Activated CD4-positive, CD25-positive, alpha-beta regulatory T cell treated with anti-CD3 and anti-CD28 coated beads, Interleukin-2, amount 50 U/mL, for 72 hours (primary cell): Measurements from ENCODE around the gene AMACR.
"Not testable (repeated sequence)": the region's sequence is repeated elsewhere in the genome, so short reads cannot be mapped to it uniquely, and the experiment has no call there.

ENCODE experiments used
- DNase-seq: peaks from one replicate; pipeline ENCODE4 v3.0.0; 2021

AMACR gene

DNA sequence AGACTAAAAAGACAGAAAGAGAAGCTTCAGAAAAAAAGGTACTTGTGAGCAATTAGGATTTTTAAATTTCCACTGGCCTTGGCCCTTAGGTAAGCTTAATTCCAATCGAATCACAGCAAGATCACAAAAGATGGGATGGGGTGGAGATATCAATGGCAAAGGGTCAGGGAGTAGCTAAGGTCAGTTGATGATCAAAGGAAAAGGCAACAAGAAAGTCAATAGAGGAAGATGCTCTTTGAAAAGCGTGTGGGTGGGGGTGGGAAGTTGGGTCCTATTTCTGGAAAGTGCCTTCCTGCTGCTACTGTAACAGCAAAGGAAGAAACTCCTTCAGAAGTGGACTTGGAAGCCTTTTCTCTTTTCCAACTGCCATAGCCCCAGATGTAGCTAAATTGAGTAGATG, 27.9 kb upstream of the AMACR start:
- no peak for DNase-seq

DNA sequence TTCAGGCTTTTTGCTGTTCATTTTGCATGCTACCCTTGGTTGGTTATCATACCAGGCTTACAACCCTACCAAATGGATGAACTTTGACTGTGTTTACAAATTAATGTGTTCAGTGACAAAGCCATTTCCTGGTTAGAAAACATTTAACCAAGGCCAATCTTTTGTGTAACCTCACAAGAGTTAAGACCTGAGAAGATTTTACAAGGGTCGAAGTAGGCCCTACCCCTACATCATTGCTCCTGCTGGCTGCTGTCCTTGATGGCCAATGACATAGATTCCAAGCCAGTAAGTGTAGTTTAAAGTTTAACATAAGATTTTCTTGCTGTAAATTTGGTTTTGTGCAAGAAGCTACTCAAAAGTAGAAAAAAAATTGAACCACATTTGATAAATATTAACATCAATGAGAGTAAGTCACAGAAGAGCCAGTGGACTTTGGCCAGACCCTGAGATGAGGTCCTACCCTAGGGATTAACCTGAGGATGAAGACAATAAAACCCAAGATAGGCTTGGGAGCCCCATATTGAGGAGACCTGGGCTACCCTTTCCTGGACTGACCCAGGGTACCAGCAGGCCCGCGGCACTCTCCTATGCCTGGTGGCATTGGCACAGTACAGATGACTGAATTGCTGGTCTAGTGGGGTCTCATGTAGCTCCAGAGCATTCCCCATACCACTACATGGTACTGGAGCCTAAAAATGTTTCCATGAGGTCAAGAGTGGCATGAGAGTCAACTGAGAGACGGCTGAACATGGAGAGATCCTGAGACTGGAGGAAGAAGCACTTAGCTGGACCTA, 26.9 kb upstream of the AMACR start:
- no peak for DNase-seq

DNA sequence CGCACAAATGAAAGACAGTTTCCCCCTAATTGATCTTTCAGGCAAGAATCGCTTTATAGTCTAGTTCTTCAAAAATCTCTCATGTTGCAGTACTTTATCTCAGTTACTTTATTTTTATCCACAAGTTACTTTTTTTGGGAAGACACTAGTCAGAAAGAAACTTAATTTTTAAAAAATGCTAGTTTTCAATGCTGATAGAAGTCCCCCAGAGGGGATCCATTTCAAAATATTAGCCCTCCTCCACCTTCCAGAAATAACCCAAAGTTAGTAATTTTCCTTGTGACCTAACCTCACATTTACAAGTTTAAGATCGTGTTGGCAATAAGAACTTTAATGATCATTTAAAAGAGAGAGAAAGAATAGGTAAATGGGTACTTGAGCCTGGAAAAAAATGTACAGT, 24.1 kb upstream of the AMACR start:
- DNase-seq = no peak

DNA sequence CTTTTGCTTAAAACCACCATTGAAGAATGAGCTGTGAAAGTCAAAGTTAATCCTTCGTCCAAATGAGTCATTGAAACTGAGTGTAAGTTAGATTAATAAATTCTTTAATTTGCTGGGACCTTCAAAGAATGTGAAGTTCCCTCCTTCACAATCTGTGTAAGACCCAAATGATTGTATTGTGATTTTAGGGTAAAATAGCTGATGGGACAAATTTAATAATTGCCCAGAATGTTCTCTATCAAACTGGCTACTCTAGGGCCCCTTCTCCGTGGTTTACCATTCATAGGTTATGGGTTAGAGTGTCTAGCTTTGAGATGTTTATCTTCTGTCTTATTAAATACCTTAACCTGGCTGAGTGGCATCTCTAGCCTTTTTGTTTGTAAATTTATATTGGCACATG, 23.3 kb upstream of the AMACR start:
- no peak for DNase-seq

DNA sequence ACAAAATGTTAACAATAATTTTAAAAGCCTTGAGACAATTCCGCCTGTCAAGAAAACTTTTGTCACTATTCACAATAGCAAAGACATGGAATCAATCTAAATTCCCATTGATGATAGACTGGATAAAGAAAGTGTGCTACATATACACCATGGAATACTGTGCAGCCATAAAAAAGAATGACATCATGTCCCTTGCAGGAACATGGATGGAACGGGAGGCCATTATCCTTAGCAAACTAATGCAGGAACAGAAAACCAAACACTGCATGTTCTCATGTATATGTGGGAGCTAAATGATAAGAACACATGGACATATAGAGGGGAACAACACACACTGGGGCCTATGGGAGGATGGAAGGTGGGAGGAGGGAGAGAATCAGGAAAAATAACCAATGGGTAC, 22.7 kb upstream of the AMACR start:
- DNase-seq = not testable (repeated sequence)

DNA sequence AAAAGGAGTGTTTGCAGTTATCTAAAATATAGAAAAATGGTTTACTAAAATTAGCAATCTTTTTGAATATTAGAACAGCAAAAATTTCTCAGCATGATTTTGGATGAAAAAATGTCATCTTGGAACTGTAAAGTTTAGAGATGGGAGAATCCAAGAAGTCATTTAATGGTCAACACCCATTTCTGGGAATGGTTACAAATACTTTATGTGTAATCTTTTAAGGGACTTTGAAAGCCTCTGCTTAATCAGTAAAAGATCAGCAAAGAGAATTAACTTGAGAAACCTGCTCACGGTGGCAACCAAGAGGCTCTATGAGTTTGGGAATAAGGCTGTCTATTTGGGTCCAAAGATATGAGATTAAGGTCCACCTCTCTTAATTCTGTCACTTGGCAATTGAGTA, 22.2 kb upstream of the AMACR start:
- no peak for DNase-seq

DNA sequence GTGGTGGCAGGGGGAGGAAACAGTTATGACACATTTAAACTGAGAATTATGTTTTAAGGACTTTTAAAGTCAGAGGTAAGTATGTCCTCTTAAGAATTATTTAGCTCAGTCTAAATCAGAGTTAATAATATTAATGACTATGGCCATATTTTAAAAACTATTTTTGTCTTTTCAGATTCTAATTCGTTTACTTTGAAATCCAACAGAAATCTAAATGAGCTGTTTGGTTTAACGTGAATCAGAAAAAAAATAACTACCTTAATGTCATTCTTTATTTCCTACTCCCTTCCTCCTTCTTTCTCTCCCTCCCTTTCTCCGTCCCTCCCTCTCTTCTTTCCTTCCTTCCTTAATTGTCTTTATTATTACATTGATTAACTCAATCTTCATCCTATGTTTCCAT, 20.5 kb upstream of the AMACR start:
- DNase-seq = no peak

DNA sequence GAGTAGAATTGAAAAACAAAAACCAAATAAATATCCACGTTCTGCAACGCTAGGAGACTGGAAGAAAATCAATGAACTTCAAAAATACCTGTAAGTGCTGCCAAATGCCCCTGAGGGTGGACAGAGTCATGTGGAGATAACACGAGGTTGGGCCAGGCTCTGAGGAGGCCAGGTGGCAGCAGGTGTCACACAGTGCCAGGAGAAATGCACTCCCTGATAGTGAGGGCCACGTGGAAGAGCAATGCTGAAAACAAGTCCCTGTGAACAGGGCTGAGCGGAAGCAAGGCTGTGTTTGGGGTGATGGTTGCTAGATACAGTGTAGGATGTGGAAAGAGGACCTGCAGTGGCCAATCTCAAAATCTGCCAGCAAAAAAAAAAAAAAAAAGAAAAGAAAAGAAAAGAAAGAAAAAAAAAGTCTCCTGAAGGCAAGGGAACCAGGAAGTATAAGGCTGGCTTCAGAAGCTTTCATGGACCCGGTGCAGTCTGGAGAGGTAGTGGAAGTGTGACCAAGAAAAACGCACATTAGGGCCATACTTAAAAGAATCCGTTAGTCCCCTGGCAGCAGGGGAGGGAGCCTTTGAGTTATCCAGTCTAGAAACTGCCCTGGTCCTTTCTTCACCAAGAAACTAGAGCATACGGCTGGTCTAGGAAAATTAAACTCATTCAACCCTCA, 18.4 kb upstream of the AMACR start:
- no peak for DNase-seq

DNA sequence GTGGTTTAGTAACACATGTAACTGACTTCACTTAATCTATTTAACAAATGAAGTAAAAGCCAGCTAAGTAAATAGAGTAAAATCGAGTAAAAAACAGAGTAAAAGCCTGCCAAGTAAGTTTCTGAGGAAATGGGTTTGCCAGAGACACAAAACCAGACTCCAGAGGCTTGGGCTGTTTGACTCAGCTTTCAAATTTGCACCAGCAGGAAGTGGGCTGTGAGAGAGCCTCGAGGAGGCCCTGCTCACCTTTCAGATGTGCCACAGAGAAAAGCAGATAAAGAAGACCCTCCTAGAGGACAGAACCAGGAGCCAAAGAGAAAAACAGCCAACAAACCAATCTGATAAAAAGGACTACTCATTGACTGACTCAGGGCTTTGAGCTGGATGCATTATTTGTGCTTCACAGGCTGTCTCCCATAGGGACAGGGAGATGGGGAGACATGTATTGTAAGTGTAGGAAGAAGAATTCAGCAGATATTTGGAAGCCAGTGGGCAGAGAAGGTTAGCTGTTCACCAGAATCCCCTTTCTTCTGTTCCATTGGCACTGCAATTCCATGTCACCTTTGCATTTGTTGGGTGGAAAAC, 14.4 kb upstream of the AMACR start:
- no peak for DNase-seq

DNA sequence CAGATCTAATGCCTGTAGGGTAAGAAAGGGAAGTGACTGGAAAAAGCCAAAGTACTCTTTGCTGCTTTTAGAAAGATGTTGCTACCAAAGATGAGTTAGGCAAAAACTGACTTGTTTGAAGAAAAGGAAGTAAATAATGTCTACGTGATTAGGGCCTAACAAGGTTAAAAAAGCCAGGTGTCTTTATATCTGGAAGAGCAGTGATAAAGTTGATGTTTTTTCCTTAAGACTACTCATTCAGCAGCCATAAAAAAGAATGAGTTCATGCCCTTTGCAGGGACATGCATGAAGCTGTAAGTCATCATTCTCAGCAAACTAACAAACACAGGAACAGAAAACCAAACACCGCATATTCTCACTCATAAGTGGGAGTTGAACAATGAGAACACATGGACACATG, 13.5 kb upstream of the AMACR start:
- DNase-seq = no peak

DNA sequence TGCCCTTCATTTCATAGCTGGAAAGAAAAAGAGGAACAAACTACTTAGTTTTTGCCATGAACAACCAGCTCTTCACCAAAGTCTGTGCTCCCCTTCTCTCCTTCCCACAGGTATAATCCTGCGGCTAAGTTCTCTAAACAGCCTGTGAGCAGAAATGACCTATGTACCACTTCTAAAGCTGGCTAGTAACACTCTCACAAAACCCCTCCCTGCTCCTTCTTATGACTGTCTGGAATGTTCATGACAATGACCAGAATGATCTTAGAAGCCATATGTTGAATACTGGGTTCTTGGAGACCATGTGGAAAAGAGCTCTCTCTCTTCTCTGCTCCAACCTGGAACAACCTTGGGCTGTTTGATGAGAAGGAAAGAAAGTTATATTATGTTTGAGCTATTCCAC, 12.9 kb upstream of the AMACR start:
- no peak for DNase-seq

DNA sequence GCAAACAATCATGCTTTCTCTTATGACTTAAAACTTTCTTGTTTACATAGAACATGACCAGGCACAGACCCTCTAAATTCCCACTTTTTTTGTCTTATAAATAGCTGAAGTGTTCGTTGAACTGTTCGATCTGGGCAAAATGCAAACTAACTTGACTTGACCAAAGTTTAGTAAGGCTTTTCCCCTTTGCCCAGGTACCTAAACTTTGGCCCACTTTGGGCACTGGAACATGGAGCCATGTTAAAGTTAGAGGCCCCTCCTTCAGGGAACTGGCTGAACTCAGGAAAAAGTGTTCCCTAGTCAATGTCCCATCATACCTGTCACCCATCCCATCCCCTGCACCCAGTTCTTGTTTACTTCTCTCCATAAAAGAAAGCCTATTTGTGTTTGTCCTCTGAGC, 9.4 kb upstream of the AMACR start:
- DNase-seq = no peak

DNA sequence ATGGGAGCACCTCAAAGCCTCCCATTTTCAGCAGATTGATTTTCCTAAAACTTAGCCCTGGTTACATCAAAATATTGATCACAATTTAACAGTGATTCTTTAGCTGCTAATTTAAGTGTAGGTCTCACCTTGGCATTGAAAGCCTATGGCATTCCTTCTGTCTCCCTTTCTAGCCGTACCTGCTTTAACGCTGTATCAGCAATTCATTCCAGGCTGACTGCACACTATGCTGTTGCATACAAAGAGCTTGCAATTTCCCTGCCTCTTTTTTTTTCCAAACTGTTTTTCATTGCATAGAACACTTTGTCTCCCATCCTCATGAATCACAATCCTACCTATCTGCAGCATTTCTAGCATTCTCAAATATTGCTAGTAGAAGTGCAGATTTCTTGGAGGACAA, 8.9 kb upstream of the AMACR start:
- no peak for DNase-seq

DNA sequence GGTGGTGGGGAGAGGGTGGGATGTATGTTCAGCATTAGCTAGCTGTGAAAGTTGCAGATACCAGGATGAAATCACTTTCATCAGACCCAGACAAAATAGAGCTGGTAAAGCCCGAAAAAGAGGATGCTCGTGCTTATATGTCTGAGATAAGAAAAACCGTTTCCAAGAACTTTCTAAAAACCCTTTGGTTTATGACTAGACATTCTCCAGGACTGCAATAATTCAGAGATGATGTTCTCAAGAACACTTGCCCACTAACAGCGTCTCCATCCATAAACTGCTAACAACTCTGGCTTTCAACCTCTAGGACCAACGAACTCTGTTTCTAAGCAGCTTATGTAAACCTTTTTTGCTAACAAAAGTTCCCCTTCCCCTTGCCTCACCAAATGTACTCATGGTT, 8.4 kb upstream of the AMACR start:
- no peak for DNase-seq

DNA sequence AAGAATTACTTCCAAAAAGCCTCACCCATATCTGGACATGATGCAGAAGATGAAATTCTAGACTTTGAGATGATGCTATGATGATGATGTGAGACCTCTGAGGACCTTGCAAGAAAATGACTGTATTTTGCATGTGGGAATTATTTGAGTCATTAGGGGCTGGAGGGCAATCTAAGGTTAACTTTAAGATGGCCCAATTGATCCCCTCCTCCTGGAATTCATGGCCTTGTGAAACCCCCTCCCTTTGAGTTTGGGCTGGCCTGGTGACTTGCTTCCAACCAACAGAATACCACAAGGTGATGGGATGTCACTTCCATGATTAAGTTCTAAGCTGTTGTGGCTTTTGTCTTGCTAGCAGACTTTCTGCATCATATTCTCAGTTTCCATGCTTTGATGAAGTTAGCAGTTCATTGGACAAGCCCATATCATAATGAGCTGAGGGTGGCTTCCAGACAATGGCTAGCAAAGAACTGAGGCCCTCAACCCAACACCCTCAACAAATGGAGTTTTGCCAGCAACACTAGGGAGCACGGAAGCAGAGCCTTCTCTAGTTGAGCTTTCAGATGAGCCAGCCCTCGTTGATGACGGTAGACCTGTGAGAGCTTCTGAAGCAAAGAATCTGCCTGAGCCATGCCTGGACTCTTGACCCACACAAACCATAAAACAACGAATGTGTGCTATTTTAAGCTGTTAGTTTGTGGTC, 7.4 kb upstream of the AMACR start:
- no peak for DNase-seq

DNA sequence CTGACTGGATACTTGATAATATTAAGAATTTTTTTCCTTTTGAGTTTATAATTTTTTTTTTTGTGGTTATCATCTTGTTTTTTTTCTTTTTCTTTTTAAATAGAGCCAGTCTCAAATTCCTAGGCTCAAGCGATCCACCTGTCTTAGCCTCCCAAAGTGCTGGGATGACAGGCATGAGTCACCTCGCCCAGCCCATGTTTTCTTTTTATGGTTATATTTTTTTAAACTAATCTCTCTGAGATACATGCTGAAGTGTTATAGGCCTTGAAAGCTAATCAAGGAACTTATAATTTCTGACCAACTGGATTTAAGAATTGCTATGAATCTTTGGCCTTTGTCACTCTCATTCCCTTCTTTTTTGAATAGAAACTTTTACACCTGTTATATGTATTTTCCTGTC, 6.8 kb upstream of the AMACR start:
- no peak for DNase-seq

DNA sequence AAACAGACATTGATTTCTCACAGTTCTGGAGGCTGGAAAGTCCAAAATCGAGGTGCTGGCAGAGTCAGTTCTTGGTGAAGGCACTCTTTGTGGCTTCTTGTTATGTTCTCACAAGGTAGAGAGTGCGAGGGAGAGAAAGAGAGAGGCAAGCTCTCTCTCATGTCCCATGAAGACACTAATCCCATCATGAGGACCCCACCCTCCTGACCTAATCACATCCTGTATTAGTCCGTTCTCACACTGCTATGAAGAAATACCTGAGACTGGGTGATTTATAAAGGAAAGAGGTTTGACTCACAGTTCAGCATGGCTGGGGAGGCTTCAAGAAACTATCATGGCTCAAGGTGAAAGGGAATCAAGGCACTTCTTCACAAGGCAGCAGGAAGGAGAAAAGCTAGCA, 5.7 kb upstream of the AMACR start:
- DNase-seq = no peak

DNA sequence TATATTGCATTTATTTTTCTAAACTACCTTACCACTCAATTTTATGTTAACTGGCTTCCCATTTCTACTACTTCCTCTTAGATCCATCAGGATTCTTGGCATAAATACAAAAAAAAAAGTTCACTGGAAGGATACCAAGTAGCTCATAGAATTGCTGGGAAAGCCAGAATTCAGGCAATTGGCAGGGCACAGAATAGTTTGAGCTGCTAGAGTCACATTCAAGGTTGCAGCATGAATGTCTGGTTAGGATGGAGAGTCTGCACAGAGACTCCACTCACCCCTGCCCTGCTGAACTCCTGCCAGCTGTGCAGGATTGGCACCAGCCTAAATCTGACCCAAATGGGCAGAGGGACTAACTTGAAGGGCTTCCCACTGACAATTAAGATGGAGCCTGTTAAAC, 4.9 kb upstream of the AMACR start:
- no peak for DNase-seq

DNA sequence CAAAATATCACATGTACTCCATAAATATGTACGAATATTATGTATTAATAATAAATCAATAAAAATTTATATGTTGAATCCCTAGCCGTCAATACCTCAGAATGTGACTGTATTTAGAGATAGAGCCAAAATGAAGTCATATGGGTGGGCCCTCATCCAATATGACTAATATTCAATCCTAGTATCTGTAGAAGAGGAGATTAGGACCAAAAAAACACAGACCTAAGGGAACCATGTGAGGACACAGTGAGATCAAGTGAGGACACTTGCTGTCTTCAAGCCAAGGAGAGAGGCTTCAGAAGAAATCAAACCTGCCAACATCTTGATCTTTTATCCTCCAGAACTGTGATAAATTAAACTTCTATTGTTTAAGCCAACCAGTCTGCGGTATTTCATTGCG, 3.7 kb upstream of the AMACR start:
- DNase-seq = no peak

DNA sequence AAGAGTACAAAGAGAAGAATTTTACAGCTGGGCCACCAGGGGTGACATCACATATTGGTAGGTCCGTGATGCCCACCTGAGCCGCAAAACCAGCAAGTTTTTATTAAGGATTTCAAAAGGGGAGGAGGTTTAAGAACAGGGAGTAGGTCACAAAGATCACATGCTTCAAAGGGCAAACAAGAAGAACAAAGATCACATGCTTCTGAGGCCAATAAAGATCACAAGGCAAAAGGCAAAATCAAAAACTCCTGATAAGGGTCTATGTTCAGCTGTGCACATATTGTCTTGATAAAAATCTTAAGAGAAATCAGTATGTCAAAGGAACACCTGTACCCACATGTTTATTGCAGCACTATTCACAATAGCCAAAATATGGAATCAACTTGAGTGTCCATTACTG, 2.3 kb upstream of the AMACR start:
- not testable (repeated sequence) for DNase-seq

DNA sequence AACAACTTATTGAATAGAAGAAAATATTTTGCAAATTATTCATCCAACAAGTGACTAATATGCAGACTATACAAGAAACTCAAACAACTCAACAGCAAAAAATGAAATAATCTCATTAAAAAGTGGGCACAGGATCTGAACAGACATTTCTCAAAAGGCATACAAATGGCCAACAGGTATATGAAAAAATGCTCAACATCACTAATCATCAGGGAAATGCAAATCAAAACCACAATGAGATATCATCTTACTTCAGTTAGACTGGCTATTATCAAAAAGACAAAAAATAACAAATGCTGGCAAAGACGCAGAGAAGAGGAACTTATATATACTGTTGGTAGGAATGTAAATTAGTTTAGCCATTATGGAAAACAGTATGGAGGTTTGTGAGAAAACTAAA, 1.8 kb upstream of the AMACR start:
- DNase-seq = no peak

DNA sequence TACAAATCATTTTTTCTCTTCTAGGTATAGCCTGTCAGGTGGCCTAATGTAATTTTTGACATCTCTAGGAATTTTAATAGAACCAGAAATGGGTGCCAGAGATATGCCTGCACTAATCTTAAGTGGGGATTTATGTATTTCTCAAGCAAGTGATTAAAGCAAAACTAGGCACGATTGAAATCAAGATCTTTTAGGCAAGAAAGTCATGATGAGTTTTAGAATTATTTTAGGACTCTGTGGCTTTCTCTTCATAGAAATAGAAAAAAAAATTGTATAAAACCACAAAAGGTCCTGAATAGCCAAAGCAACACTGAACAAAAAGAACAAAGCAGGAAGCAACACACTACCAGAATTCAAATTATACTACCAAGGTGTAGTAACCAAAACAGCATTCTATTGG, 952 bp upstream of the AMACR start:
- no peak for DNase-seq

DNA sequence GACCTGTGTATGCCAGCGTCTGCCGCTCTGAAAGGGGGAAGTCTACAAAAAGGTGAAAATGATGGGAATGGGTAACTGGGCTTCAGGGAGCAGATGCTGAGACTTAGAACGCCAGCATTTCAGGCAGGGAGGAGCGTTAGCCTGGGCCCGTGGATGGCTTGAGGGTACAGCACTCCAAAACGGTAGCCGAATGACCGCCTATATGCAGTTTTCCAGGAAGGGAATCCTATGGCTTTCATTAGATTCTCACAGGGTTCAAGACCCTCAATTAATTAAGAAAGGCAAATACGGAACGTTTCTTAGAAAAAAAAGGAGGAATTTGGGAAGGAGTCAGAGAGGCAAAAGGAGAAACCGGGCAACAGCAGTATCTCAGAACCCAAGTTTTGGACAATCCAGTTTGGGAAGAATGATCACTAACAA, 639 bp downstream of the AMACR start:
- DNase-seq = no peak

DNA sequence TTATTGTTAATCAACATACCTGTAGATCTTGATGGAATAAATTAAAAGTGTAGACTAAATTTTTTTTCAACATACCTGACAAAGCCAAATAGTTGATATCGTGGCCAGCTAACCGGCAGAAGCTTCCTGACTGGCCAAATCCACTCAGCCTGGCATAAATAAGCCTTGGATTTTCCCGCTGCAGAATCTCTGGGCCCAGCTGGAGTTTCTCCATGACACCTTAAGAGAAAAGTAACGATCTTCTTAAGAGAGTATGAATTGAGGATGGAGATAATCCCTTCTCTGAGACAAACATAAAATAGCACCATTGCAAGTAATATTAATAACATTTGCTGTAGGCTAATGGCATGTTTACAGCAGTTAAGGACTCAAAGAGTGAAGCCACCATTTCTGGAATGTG, 2.2 kb downstream of the AMACR start:
- no peak for DNase-seq
